Stimulated activated CD4-positive, alpha-beta T cell treated with anti-CD3 and anti-CD28 coated beads, Interleukin-1b, Interleukin-23, amount 100 ng/mL, for 24 hours (primary cell): Measurements from ENCODE around the gene MPL.

Source experiments
- DNase-seq, 4 experiments: peaks; one replicate each; pipeline ENCODE4 v3.0.0-alpha.2; 2020; ENCODE audit warnings: low read depth in 4 of 4, low spot score in 1 of 4

Gene MPL

DNA sequence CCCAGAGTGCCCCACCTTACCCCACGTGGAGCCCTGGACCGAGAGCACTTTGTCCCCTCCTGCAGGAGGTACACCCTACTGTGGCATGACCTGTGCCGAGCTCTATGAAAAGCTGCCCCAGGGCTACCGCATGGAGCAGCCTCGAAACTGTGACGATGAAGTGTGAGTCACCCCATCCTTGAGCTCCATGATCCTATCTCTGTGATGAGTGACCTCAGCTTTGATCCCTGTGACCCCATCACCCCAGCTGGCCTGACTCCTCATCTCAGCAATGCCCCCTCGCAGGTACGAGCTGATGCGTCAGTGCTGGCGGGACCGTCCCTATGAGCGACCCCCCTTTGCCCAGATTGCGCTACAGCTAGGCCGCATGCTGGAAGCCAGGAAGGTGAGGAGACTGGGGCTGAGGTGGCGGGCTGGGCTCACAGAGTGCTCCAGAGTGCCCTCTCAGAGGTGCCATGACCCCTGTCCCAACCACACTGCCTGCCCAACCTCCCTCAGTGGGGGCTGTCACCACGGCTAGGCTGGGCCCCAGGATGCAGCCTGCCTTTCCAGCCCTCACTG, 16.2 kb upstream of the MPL start:
- DNase-seq, result no peak

DNA sequence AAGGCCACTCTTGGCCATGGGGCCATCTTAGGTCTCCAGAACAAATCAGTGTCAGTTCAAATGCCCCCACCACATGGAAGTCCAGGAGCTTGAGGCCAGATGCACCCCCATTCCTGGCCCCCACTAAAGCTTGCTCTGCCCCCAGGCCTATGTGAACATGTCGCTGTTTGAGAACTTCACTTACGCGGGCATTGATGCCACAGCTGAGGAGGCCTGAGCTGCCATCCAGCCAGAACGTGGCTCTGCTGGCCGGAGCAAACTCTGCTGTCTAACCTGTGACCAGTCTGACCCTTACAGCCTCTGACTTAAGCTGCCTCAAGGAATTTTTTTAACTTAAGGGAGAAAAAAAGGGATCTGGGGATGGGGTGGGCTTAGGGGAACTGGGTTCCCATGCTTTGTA, 15.1 kb upstream of the MPL start:
- DNase-seq, result no peak

DNA sequence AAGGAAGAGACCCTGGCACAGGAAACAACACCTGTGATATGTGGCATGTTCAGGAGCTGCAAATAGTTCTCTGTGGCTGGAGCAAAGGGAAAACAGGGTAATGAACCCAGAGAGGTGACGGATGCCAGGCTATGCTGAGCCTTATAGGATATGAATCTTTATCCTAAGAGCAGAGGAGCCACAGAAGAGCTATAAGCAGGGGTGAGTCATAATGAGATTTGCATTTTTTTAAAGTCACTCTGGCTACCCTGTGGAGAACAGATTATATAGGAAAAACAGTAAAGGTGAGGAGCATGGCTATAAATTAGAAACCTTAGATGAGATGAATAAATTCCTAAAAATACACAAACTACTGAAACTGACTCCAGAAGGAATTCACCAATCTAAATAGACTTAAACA, 12.8 kb upstream of the MPL start:
- DNase-seq, result no peak

DNA sequence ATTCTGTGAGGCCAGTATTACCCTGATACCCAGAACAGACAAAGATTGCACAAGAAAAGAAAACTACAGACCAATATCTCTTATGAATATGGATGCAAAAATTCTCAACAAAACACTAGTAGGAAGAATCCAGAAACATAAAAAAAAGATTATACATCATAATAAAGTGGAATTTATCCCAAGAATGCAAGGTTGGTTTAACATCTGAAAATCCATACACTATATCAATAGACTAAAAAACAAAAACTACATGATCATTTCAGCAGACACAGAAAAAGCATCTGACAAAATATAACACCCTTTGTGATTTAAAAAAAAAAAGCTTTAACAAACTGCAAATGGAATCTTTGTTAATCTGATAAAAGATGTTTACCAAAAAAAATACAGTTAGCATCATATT, 12.2 kb upstream of the MPL start:
- no peak for DNase-seq

DNA sequence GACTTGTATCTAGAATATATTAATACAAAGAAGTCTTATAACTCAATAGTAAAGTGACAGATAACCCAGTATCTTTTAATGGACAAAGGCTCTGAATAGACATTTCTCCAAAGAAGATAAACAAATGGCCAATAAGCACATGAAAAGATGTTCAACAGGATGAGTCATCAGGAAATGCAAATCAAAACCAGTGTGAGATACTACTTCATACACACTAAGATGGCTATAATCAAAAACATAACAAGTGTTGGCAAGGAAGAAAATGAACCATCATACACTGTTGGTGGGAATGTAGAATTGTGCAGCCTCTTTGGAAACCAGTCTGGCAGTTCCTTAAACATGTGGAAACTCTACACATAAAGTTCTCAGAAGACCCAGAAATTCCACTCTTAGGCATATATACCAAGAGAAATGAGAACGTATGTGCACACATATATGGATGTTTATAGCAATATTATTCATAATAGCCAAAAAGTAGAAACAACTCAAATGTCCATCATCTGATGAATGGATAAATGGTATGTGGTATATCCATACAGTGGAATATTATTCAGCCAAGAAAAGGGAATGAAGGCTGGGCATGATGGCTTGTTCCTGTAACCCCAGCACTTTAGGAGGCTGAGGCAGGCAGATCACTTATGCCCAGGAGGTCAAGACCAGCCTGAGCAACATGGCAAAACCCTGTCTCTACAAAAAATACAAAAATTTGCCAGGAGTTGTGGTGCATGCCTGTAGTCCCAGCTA, 9.9 kb upstream of the MPL start:
- DNase-seq, result no peak

DNA sequence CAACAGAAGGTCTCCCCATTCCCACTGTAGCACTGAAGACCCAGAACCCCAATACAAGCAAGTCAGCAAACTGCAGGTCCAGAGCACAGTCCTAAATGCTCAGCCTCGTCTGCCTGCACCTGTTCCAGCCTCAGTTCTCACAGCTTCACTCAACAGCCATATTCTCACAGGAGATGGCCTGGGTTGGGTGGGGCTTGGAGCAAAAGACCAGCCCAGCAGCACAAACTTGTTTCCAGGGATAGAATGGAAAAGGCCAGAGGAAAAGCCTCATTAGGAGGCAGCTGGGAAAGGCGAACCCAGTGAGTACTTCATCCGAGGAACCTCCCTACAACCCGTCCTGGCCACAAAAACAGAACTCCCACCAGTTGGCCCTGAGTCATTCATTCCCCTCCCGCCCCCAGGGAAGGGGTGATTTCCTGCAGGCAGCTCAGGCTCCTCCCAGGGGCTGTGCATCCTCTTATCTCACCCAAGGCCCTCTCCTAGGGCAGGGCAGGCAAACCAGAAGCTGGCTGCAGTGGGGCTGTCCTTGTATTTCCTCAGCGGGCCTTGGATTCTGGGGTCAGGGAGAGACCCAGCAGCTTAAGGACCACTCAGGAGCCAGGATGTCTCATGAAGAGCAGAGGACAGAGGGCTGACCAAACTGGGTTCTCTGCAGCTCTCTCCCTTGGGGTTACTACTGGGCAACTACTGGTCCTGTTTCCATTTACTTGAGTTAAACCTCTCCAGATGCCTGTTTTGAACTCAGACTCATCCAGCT, 7.4 kb upstream of the MPL start:
- peak in 2 of 4 experiments; percentile 44 to 68 for DNase-seq

DNA sequence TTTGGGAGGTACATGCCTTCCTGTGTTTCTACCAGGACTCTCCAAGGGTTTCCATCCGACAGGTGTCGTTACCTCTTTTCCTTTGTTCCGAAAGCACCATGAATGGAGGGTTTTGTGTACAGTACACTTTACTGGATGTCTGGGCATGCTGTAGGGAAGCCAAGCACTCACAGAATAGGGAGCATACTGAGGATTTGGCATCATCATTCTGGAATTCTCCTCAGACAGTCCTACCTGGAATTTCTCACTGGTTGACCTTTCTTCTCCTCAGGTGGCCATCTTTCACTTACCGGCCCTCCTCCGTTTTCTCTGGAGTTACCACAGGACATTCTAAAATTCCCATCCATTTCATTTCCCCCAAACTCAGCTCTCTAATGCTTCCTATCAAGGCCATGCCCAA, 5.9 kb upstream of the MPL start:
- DNase-seq, result no peak

DNA sequence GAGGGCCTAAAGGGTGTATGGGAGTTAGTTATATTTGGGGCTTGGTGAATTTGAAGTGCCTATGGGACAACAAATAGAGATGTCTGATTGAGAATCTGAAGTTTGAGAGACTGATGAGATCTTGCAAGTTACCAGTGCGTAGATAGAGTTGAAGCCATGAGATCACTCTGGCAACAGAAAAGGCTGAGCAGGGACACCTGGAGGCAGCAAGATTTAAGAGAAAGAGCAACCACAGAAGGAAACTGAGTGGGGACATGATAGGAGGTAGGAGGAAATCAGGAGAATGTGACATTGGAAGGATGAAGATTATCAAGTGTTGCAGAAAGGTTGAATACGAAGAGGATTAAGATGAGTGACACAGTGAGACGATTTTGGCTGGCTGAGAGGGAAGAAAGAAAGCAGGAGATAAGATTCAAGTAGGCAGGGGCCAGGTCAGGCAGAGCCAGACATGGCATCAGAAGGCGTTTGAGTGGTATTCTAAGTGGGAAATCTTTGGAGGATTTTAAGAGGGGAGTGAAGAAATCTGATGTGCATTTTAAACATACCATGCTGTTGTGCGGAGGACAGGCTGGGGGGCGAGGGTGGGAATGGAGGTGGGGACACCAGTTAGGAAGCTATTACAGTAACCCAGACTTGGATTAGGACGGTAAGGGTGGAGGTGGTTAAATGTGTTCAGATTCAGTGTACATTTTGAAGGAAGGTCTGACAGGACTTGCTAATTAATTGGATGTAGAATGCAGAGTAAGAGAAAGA, 3.0 kb upstream of the MPL start:
- DNase-seq, result no peak

DNA sequence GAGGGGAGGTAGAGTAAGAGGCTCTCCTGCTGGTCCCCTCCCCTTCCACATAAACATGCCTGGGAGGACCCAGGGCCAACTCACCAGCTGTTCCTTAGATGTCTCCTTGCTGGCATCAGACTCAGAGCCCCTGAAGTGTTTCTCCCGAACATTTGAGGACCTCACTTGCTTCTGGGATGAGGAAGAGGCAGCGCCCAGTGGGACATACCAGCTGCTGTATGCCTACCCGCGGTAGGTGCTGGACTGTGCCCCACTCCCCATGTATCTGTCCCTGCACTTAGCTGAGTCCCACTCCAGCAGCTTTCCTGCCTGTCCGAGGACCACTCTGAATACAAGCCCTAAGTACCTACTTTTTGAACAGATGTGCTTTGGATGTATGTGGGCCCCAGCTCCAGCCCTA, 383 bp downstream of the MPL start:
- no peak for DNase-seq

DNA sequence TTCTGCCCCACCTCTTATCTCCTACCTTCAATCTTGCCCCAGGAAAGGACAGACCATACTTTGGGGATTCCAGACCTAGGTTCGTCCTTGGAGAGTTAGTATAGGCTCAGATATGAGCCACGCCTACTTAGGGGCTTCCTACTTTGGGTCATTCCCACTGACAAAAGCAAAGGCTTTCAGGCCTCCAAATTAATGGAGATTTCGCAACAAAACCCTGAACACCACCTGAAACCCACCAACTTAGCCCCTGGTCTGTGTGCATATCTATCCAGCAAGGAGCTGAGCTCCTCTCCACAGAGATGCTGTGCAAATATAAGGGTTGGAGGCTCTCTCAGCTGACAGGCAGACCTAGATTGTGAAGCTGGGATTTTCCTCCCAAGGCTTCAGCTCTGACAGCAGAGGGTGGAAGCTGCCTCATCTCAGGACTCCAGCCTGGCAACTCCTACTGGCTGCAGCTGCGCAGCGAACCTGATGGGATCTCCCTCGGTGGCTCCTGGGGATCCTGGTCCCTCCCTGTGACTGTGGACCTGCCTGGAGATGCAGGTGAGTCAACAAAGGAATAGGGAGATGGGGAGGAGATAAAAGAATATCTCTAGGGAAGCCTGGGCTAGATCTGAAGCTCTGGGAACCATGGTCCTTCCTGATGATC, 2.1 kb downstream of the MPL start:
- no peak for DNase-seq

DNA sequence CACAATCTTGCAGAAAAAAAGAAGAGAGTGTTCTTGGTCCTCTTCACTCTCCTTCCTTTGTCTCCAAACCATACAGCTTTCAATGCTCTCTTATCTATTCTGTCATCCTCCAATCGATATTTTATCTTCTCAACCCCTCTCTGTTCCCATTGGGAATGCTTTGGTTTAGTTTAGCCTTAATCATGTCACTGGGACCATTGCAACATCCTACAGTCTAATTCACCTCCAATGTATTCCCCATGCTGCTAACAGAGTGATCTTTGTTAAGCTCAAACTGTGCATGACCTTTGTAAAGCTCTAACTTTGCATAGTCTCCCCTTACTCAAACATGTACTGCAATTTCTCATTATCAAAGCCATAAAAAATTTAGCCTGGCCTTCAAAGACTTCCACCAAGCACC, 2.9 kb downstream of the MPL start:
- no peak for DNase-seq

DNA sequence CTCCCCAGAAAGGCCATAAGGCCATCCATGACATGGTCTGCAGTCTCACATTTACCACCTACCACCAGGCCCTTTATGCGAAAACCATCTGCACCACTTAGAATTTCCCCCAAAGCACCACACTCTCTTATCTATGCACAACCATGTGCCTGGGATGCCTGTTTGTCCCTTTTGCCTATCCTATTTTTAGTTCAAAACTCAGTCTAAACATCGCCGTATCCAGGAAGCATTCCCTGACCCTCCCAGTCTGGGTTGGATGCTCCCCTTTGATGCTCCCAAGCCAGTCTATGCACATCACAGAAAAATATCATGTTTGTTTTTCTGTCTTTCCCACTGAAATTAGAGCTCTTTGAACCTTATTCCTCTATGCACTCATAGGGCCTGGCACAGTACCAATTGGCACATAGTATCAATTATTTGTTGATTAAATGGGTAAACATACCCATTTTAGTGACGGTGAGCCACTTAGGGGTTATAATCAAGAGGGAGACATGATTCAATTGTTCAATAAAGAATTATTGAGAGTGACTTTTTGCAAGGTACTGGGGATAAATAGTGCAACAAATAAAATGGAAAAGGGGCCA, 6.7 kb downstream of the MPL start:
- no peak for DNase-seq

DNA sequence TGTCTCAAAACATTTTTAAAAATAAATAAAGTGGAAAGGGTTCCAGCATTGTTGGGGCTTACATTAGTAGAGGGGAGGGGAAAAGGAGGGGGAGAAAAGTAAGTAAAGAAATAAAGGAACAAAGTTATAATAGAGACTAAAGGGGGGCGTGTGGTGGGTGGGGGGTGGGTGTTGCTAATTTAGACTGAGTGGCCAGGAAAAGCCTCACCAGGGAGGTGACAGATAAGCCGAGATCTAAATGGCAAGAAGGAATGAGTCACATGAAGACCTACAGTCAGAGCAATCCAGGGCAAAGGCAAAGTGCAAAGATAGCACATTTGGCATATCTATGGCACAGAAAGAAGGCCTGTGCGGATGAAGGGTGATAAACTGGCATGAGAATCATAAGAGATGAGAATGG, 7.5 kb downstream of the MPL start:
- no peak for DNase-seq

DNA sequence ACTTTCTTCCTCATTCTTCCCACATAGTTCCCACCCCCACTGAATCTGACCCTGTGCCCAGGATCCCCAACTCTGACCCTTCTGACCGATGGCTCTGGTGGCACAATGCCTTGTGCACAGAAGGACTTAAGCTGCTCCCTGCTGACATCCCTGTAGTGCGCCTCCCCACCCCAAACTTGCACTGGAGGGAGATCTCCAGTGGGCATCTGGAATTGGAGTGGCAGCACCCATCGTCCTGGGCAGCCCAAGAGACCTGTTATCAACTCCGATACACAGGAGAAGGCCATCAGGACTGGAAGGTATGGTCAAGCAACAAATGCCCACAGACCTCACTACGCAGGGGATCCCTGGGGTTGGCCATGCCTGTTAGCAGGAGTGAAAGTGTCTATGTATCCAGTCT, 9.0 kb downstream of the MPL start:
- DNase-seq, result no peak

DNA sequence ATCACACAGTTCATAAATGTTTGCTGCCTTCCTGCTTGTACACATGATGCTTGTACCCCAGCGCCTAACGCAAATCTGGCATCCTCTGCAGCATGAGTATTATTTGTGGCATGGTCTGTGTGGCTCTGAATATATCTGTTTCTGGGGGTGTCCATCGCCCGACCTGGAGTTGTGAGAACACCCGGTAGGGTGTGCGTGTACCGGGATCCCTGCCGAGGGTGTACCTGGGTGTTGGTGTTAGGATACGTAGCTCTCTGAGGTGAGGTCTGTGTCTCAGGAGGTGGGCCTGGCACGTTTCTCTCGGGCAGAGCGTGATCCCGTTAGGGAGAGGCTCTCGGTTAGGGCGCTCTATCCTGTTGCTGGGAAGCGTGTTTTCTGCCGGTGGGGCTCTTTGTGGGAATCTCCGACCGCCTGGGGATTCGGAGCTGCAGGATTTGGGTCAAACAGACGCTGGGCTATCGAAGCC, 10.8 kb downstream of the MPL start:
- DNase-seq, result no peak

DNA sequence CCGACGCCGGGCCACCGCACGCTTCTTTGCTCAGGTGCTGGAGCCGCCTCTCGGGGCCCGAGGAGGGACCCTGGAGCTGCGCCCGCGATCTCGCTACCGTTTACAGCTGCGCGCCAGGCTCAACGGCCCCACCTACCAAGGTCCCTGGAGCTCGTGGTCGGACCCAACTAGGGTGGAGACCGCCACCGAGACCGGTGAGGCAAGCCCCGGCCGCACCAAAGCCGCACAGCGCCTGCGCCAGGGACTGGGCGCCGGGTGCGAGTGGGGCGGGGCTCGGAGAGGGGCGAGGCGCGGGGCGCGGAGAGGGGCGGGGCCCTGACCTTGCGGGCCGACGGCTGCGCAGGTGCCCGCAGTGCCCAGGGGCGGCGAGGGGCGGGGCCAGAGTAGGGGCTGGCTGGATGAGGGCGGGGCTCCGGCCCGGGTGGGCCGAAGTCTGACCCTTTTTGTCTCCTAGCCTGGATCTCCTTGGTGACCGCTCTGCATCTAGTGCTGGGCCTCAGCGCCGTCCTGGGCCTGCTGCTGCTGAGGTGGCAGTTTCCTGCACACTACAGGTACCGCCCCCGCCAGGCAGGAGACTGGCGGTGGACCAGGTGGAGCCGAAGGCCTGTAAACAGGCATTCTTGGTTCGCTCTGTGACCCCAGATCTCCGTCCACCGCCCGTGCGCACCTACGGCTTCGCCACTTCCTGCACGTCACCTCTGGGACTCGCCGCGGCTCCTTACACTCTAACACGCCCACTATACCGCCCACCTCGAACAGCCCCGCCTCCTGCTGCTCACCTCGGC, 11.4 kb downstream of the MPL start:
- peak in 1 of 4 experiments; percentile 36 for DNase-seq

DNA sequence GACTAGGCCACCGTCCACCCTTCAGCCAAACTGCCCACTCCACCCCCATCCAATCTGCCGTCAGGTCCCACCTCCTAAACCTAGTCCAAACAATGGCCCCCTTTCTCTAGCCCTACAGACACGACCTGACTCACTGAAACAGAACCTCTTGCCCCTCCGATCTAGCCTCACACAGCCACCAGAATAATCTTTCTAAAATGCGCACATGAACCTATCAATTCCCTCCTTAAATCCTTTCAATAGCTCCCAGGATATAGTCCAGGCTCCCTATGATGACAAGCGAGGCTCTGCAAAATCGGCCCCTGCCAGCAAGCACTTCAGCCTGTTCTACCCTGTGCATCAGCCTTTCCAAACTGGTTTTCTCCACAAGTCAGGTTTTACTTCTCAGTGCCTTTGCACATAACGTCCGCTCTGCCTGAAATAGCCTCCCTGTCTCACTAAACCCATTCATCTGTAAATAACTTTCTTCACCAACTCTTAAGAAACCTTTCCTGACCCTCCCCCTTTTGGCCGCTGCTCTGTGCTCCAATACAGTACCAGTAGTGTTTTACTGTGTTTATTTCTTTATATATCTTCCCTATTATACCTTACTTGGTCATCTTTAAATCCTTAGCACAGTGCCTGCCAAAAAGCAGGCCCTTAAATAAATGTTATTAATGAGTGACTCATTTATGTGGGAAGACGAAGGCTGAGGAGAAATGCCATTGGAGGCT, 12.1 kb downstream of the MPL start:
- DNase-seq, result no peak

DNA sequence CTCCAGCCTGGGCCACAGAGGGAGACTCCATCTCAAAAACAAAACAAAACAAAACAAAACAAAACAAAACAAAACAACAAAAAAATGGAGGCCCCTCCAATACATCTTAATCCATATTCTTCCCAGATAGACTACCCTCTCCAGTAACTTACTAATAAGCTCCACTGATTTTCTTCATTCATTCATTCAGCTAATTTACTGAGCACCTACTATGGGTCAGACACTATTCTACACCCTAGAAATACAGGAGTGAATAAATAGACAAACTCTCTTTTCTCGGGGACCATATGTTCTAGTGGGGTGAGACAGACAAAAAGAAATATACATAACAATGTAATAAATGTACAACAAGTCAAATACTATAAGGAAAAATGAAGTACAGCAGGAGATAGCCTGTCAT, 13.4 kb downstream of the MPL start:
- no peak for DNase-seq
